ENCODE data around the gene KDM3B. TPM values are rescaled to one million over a fixed set of nuclear protein-coding genes. Genes with fewer than 3 reads are reported as not detected.
"Not testable (repeated sequence)": the region's sequence is repeated elsewhere in the genome, so short reads cannot be mapped to it uniquely, and the experiment has no call there.

KDM3B gene
- total and polyA plus RNA-seq, 2 experiments from 2014 or later, result 25.8 to 86.6 TPM

DNA sequence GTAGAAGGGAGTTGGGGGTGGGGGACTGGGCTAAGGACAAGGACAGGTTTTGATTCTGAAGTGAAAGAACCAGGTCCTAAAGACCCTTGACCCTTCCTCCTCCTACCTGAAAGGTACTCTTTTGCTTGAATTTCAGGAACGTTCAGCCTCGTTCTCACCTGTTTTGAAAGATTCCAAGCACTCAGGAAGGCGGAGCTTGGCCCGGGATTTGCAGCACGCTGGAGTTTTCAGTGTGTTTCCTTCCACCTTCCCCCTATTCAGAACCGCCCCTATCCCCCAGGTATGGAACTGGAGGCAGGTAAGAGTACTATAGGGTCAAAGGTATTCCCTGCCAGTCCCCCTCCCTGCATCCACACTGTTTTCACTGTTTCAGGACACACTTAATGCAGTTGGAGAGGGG lies 119.9 kb downstream of the KDM3B start (continued):
- TF ChIP-seq, protein P1, sequence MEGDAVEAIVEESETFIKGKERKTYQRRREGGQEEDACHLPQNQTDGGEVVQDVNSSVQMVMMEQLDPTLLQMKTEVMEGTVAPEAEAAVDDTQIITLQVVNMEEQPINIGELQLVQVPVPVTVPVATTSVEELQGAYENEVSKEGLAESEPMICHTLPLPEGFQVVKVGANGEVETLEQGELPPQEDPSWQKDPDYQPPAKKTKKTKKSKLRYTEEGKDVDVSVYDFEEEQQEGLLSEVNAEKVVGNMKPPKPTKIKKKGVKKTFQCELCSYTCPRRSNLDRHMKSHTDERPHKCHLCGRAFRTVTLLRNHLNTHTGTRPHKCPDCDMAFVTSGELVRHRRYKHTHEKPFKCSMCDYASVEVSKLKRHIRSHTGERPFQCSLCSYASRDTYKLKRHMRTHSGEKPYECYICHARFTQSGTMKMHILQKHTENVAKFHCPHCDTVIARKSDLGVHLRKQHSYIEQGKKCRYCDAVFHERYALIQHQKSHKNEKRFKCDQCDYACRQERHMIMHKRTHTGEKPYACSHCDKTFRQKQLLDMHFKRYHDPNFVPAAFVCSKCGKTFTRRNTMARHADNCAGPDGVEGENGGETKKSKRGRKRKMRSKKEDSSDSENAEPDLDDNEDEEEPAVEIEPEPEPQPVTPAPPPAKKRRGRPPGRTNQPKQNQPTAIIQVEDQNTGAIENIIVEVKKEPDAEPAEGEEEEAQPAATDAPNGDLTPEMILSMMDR (conservative IDR thresholded peaks at IDR 0.05; ENCODE audit: low read depth in 2 of 2), result no peak
- TF ChIP-seq POLR2AphosphoS5 (IDR thresholded peaks at IDR 0.05; ENCODE audit: low read depth) (no peak), NANOG (IDR thresholded peaks at IDR 0.05; ENCODE audit: borderline replicate concordance) (no peak)
- TF ChIP-seq, protein P2, sequence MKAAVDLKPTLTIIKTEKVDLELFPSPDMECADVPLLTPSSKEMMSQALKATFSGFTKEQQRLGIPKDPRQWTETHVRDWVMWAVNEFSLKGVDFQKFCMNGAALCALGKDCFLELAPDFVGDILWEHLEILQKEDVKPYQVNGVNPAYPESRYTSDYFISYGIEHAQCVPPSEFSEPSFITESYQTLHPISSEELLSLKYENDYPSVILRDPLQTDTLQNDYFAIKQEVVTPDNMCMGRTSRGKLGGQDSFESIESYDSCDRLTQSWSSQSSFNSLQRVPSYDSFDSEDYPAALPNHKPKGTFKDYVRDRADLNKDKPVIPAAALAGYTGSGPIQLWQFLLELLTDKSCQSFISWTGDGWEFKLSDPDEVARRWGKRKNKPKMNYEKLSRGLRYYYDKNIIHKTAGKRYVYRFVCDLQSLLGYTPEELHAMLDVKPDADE (IDR thresholded peaks at IDR 0.05), result no peak
- TF ChIP-seq, protein P3, sequence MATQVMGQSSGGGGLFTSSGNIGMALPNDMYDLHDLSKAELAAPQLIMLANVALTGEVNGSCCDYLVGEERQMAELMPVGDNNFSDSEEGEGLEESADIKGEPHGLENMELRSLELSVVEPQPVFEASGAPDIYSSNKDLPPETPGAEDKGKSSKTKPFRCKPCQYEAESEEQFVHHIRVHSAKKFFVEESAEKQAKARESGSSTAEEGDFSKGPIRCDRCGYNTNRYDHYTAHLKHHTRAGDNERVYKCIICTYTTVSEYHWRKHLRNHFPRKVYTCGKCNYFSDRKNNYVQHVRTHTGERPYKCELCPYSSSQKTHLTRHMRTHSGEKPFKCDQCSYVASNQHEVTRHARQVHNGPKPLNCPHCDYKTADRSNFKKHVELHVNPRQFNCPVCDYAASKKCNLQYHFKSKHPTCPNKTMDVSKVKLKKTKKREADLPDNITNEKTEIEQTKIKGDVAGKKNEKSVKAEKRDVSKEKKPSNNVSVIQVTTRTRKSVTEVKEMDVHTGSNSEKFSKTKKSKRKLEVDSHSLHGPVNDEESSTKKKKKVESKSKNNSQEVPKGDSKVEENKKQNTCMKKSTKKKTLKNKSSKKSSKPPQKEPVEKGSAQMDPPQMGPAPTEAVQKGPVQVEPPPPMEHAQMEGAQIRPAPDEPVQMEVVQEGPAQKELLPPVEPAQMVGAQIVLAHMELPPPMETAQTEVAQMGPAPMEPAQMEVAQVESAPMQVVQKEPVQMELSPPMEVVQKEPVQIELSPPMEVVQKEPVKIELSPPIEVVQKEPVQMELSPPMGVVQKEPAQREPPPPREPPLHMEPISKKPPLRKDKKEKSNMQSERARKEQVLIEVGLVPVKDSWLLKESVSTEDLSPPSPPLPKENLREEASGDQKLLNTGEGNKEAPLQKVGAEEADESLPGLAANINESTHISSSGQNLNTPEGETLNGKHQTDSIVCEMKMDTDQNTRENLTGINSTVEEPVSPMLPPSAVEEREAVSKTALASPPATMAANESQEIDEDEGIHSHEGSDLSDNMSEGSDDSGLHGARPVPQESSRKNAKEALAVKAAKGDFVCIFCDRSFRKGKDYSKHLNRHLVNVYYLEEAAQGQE (IDR thresholded peaks at IDR 0.05; ENCODE audit: unreplicated experiment), result no peak

DNA sequence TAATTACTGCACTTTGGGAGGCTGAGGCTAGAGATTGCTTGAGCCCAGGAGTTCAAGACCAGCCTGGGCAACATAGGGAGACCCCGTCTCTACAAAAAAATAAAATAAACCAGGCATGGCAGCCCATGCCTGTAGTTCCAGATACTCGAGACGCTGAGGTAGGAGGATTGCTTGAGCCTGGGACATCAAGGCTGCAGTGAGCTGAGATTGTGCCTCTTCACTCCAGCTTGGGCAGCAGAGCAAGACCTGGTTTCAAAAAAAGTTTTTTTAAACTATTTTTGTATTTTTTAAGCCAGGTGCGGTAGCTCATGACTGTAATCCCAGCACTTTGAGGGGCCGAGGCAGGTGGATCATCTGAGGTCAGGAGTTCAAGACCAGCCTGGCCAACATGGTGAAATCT lies 120.7 kb downstream of the KDM3B start:
- not testable (repeated sequence) for H4K20me1 ChIP-seq (replicated peaks; ENCODE audit: insufficient read depth); H3K9me3 Mint-ChIP-seq; H3K36me3 ChIP-seq (ENCODE audit: insufficient read depth); H3F3A ChIP-seq (replicated peaks; ENCODE audit: low read depth); H2AFZ ChIP-seq; H3K4me1 ChIP-seq (ENCODE audit: insufficient read depth); H3K27me3 ChIP-seq (ENCODE audit: insufficient read depth); ATAC-seq; H3K4me3 Mint-ChIP-seq; H3K27ac ChIP-seq (ENCODE audit: low read depth); H3K27ac Mint-ChIP-seq; H3K36me3 Mint-ChIP-seq (ENCODE audit: low read depth); H3K4me3 ChIP-seq; DNase-seq (ENCODE audit: low spot score); H3K4me2 ChIP-seq; H3K9me2 ChIP-seq (ENCODE audit: insufficient read depth); H3K79me2 ChIP-seq (replicated peaks; ENCODE audit: insufficient read depth)
- Mint-ChIP-seq H3K27me3 (ENCODE audit: insufficient read depth, low read depth, poor library complexity) (peaks cover 30% of the 10 kb centered on the region), H3K4me1 (peaks cover 11% of the 10 kb centered on the region; the same call in 2 of the 3 replicates)

DNA sequence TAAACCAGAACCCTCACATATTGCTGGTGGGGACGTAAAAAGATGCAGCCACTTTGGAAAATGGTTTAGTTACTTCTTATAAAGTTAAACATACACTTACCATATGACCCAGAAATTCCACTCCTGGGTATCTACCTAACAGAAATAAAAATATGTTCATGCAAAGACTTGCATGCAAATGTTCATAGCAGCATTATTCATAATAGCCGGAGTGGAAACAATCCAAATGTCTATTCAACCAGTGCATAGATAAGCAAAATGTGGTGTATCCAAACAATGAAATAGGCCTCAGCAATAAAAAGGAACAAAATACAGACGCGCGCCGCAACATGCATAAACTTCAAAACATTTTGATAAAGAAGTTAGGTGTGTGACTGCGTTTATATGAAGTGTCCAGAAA lies 124.4 kb downstream of the KDM3B start:
- Histone ChIP-seq H3K4me2 (no peak overlapping the region), H3K9me2 (ENCODE audit: insufficient read depth) (no peaks in the 10 kb centered on the region), H3F3A (replicated peaks; ENCODE audit: low read depth) (no peaks in the 10 kb centered on the region), H3K36me3 (ENCODE audit: insufficient read depth) (no peaks in the 10 kb centered on the region), H3K27me3 (ENCODE audit: insufficient read depth) (no peaks in the 10 kb centered on the region), H3K79me2 (replicated peaks; ENCODE audit: insufficient read depth) (no peaks in the 10 kb centered on the region), H3K4me1 (ENCODE audit: insufficient read depth) (peaks cover 5% of the 10 kb centered on the region), H2AFZ (no peak overlapping the region), H3K27ac (ENCODE audit: low read depth) (no peak overlapping the region), H3K4me3 (no peak overlapping the region), H4K20me1 (replicated peaks; ENCODE audit: insufficient read depth) (no peaks in the 10 kb centered on the region)
- Mint-ChIP-seq H3K4me3 (no peak overlapping the region), H3K36me3 (ENCODE audit: low read depth) (no peaks in the 10 kb centered on the region), H3K4me1 (peaks cover 7% of the 10 kb centered on the region; the same call in 2 of the 3 replicates), H3K27ac (no peak overlapping the region), H3K9me3 (no peaks in the 10 kb centered on the region), H3K27me3 (ENCODE audit: insufficient read depth, low read depth, poor library complexity) (peaks cover 7% of the 10 kb centered on the region)
- no peak for DNase-seq (ENCODE audit: low spot score)
- ATAC-seq, result no peak
- no peak for TF ChIP-seq EZH2 (IDR thresholded peaks at IDR 0.05; ENCODE audit: low read depth, unreplicated experiment)
- TF ChIP-seq, protein P4, sequence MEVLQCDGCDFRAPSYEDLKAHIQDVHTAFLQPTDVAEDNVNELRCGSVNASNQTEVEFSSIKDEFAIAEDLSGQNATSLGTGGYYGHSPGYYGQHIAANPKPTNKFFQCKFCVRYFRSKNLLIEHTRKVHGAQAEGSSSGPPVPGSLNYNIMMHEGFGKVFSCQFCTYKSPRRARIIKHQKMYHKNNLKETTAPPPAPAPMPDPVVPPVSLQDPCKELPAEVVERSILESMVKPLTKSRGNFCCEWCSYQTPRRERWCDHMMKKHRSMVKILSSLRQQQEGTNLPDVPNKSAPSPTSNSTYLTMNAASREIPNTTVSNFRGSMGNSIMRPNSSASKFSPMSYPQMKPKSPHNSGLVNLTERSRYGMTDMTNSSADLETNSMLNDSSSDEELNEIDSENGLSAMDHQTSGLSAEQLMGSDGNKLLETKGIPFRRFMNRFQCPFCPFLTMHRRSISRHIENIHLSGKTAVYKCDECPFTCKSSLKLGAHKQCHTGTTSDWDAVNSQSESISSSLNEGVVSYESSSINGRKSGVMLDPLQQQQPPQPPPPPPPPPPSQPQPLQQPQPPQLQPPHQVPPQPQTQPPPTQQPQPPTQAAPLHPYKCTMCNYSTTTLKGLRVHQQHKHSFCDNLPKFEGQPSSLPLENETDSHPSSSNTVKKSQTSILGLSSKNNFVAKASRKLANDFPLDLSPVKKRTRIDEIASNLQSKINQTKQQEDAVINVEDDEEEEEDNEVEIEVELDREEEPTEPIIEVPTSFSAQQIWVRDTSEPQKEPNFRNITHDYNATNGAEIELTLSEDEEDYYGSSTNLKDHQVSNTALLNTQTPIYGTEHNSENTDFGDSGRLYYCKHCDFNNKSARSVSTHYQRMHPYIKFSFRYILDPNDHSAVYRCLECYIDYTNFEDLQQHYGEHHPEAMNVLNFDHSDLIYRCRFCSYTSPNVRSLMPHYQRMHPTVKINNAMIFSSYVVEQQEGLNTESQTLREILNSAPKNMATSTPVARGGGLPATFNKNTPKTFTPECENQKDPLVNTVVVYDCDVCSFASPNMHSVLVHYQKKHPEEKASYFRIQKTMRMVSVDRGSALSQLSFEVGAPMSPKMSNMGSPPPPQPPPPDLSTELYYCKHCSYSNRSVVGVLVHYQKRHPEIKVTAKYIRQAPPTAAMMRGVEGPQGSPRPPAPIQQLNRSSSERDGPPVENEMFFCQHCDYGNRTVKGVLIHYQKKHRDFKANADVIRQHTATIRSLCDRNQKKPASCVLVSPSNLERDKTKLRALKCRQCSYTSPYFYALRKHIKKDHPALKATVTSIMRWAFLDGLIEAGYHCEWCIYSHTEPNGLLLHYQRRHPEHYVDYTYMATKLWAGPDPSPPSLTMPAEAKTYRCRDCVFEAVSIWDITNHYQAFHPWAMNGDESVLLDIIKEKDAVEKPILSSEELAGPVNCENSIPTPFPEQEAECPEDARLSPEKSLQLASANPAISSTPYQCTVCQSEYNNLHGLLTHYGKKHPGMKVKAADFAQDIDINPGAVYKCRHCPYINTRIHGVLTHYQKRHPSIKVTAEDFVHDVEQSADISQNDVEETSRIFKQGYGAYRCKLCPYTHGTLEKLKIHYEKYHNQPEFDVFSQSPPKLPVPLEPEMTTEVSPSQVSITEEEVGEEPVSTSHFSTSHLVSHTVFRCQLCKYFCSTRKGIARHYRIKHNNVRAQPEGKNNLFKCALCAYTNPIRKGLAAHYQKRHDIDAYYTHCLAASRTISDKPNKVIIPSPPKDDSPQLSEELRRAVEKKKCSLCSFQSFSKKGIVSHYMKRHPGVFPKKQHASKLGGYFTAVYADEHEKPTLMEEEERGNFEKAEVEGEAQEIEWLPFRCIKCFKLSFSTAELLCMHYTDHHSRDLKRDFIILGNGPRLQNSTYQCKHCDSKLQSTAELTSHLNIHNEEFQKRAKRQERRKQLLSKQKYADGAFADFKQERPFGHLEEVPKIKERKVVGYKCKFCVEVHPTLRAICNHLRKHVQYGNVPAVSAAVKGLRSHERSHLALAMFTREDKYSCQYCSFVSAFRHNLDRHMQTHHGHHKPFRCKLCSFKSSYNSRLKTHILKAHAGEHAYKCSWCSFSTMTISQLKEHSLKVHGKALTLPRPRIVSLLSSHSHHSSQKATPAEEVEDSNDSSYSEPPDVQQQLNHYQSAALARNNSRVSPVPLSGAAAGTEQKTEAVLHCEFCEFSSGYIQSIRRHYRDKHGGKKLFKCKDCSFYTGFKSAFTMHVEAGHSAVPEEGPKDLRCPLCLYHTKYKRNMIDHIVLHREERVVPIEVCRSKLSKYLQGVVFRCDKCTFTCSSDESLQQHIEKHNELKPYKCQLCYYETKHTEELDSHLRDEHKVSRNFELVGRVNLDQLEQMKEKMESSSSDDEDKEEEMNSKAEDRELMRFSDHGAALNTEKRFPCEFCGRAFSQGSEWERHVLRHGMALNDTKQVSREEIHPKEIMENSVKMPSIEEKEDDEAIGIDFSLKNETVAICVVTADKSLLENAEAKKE (CRISPR knock-in tag; IDR thresholded peaks at IDR 0.05), result no peak
- TF ChIP-seq ZNF331 (CRISPR knock-in tag; IDR thresholded peaks at IDR 0.05; ENCODE audit: low read depth), result no peak

Data from GM23338 (cell line).